ENCODE measurements around the gene USP37.

DNA sequence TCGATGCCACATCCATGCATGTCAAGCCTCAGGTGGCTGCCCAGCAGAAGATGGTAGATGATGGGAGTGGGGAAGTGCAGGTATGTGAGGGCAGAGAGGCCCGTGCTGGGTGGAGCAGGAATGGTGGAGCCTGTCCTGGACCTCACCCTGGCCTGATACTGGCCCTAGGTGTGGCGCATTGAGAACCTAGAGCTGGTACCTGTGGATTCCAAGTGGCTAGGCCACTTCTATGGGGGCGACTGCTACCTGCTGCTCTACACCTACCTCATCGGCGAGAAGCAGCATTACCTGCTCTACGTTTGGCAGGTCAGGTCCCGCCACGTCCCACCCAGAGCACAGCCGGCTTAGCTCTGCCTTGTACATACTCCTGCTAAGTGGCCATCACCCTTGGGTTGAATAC lies 136.3 kb downstream of the USP37 start:
- TF ChIP-seq, protein P1, sequence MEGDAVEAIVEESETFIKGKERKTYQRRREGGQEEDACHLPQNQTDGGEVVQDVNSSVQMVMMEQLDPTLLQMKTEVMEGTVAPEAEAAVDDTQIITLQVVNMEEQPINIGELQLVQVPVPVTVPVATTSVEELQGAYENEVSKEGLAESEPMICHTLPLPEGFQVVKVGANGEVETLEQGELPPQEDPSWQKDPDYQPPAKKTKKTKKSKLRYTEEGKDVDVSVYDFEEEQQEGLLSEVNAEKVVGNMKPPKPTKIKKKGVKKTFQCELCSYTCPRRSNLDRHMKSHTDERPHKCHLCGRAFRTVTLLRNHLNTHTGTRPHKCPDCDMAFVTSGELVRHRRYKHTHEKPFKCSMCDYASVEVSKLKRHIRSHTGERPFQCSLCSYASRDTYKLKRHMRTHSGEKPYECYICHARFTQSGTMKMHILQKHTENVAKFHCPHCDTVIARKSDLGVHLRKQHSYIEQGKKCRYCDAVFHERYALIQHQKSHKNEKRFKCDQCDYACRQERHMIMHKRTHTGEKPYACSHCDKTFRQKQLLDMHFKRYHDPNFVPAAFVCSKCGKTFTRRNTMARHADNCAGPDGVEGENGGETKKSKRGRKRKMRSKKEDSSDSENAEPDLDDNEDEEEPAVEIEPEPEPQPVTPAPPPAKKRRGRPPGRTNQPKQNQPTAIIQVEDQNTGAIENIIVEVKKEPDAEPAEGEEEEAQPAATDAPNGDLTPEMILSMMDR (IDR thresholded peaks at IDR 0.05) = no peak
- no peak for TF ChIP-seq POLR2A (IDR thresholded peaks at IDR 0.05)

All from heart left ventricle (tissue), 13 donors.